Left lobe of liver (tissue), 2 donors: ENCODE measurements around the gene ANKRD55. TPM values are rescaled to one million over a fixed set of nuclear protein-coding genes. Genes with fewer than 3 reads are reported as not detected.
"Not testable (repeated sequence)": the region's sequence is repeated elsewhere in the genome, so short reads cannot be mapped to it uniquely, and the experiment has no call there.

Experiments used
- ATAC-seq: fragments of 200-7000 bp; cut with Tn5 transposase; one replicate; pipeline ENCODE4 v1.9.1; 2020; ENCODE audit warnings: mild to moderate bottlenecking, moderate library complexity
- DNase-seq: peaks from one replicate; pipeline ENCODE4 v3.0.0-alpha.2; 2020; ENCODE audit warnings: low spot score
- total RNA-seq: library from RNA; stranded (reverse); gene quantifications from one replicate; pipeline ENCODE4 v1.2.1, GENCODE V29; 2021
- donor health status: DM: no; HTN: no; CAD: no; lungs with moderate emphysema.
- donor health status: DM: no; HTN: yes; CAD: no.

The ANKRD55 gene
- total RNA-seq, 1 donor from 2014 or later, result 0.75 TPM

DNA sequence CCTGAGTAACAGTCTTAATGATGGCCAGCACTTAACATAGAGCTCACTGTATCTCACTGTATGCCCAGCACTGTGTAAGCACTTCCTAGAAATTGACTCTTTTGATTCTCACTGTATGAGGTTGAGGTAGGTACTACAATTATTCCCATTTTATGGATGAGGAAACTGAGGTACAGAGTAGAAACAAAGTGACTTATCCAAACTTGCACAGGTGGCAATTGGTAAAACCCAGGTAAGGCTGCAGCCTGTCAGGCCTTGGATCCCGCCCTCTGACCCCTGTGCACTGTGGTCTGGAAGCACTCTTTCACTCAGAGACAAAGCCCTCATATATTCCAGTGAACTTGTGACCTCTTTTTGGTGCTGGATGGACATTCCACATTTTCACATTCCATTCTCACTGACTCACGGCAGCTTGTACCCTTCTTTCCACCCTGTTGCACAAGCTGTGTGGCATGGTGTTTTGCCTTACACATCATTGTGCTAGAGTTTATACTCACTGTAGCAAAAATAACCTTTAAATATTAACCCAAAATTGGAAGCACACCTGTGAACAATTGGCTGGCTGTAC, 21.7 kb downstream of the ANKRD55 start:
- DNase-seq, result peak; percentile 71

GRCh38 chr5:56208681-56209080, 24.4 kb downstream of the ANKRD55 start:
- no peak for DNase-seq
- ATAC-seq, result no peak

More for the DNA sequence above, 21.7 kb downstream of the ANKRD55 start:
- peak; percentile 90 for ATAC-seq

- no peak for ATAC-seq
- DNase-seq, result no peak
Observed at GRCh38 chr5:56207537-56207936, 25.6 kb downstream of the ANKRD55 start.

DNA sequence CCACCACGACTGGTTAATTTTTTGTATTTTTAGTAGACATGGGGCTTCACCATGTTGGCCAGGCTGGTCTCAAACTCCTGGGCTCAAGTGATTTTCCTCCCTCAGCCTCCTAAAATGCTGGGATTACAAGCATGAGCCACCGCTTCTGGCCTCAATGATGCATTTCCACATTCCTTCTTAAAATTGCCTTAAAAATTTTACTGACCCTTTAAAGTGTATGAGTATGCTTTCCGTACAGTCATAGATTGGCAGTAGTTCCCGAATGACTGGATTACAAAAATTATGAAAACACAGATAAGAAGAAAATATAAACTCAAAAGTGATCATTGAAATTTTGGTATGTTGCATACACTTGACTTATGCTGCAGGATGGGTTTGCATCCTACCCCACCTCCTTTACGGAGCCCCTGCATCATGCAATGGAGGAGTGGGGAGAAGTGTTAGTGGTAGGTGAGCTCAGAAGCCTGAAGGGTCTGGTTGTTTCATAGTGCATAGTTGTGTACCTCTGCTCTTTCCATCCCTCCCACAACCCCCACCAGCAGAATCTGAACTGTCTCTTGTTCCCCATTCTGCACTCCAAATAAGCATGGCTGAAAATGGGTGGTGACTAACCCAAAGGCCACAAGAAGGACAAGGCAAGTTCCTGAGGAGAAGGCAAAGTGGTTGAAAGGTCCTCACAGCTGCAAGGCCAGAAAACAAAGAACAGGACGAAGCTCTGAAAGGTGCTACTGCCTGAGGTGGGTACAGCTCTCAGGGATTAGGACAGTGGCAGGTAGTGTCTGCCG, 26.8 kb downstream of the ANKRD55 start:
- ATAC-seq (no peak), DNase-seq (no peak)

DNA sequence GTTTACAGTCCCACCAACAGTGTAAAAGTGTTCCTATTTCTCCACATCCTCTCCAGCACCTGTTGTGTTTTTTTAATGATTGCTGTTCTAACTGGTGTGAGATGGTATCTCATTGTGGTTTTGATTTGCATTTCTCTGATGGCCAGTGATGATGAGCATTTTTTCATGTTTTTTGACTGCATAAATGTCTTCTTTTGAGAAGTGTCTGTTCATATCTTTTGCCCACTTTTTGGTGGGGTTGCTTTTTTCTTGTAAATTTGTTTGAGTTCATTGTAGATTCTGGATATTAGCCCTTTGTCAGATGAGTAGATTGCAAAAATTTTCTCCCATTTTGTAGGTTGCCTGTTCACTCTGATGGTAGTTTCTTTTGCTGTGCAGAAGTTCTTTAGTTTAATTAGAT, 29.2 kb downstream of the ANKRD55 start:
- ATAC-seq, DNase-seq: not testable (repeated sequence)

- no peak for DNase-seq
- peak; percentile 48 for ATAC-seq
Observed at GRCh38 chr5:56202483-56202882, 30.6 kb downstream of the ANKRD55 start.

DNA sequence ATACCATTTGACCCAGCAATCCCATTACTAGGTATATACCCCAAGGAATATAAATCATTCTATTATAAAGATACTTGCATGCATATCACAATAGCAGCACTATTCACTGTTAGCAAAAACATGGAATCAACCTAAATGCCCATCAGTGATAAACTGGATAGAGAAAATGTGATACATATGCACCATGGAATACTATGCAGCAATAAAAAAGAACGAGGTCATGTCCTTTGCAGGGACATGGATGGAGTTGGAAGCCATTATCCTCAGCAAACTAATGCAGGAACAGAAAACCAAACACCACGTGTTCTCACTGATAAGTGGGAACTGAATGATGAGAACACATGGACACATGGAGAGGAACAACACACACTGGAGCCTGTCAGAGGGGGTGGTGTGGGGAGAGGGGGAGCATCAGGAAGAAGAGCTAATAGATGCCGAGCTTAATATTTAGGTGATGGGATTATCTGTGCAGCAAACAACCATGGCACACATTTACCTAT, 31.3 kb downstream of the ANKRD55 start:
- not testable (repeated sequence) for ATAC-seq, DNase-seq

- peak; percentile 99 for ATAC-seq
- DNase-seq, result peak; percentile 82
Observed at GRCh38 chr5:56200971-56201666, 32.0 kb downstream of the ANKRD55 start.

GRCh38 chr5:56195016-56195415, 38.1 kb downstream of the ANKRD55 start:
- no peak for ATAC-seq

GRCh38 chr5:56192246-56192645, 40.9 kb downstream of the ANKRD55 start:
- DNase-seq (no peak), ATAC-seq (no peak)

More at GRCh38 chr5:56195016-56195415, 38.1 kb downstream of the ANKRD55 start:
- no peak for DNase-seq

DNA sequence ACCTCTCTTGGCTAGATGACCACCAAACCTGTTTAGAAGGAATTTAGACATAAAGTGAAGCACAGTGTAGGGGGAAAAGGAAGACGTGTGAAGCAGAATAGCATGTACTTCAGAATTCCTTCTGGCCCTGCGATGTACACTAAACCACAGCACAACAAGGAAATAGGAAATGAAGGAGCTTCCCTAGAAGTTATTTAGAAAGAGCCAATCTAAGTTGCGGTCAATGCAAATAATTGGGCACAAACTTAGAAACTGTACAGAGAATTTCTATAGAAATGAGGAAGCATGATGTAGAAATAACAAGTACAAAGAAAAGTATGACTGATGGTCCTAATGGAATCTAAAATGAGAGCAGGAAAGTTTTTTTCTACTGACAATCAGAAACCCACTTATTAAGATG, 41.5 kb downstream of the ANKRD55 start:
- DNase-seq, result no peak
- no peak for ATAC-seq

DNA sequence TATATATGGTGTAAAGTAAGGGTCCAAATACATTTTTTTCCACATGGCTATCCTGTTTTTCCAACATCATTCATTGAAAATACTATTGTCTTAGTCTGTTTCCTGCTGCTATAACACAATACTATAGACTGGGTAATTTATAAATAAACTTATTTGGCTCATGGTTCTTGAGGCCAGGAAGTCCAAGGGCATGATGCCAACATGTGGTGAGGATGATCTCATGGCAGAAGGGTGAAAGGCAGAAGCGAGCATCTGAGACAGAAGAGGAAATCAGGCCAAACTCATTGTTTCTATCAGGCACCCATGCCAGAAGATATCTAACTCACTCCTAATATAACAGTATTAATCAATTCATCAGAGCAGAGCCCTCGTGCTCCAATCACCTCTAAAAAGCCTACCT, 42.6 kb downstream of the ANKRD55 start:
- no peak for DNase-seq

GRCh38 chr5:56185768-56186311, 47.3 kb downstream of the ANKRD55 start:
- ATAC-seq (no peak), DNase-seq (no peak)

More for the DNA sequence above, 42.6 kb downstream of the ANKRD55 start:
- no peak for ATAC-seq

- DNase-seq, result no peak
- ATAC-seq, result no peak
Observed at GRCh38 chr5:56183506-56183905, 49.6 kb downstream of the ANKRD55 start.

DNA sequence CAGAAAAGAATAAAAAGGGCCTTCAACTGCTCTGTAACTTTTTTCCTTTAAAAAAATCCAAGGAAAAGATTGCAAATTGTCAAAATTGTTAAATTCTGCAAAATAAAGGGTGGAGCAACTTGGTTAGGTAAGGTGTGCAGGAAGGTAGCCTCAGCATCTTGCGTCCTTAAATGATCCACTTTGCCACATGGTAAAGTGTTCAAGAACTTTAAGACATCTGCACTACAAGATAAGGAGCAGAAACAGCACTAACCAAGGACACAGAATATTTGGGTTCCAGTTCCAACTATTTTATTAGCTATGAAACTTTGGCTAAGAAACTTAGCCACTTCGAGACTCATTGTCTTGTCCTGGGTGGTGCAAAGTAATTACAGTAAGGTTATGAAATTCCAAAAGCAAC, 53.7 kb downstream of the ANKRD55 start:
- no peak for DNase-seq
- ATAC-seq, result no peak

DNA sequence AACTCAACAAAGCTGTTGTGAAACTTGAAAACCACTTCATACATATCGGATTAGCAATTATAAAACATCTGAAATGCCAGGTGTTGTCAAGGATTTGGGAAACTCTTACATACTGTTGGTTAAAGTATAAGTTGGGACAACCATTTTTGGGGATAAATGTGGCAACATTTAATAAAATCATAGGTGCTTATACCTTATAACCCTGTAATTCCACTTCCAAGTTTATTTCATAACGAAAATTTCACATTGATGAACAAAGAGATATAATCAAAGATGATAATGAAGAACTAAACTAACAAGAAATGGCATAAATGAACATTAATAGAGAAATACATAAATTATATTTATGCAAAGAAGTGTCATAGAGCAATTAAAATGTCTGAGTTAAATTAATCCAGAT, 54.3 kb downstream of the ANKRD55 start:
- DNase-seq (no peak), ATAC-seq (no peak)

- DNase-seq, result no peak
- no peak for ATAC-seq
Observed at GRCh38 chr5:56176871-56177533, 56.1 kb downstream of the ANKRD55 start.

DNA sequence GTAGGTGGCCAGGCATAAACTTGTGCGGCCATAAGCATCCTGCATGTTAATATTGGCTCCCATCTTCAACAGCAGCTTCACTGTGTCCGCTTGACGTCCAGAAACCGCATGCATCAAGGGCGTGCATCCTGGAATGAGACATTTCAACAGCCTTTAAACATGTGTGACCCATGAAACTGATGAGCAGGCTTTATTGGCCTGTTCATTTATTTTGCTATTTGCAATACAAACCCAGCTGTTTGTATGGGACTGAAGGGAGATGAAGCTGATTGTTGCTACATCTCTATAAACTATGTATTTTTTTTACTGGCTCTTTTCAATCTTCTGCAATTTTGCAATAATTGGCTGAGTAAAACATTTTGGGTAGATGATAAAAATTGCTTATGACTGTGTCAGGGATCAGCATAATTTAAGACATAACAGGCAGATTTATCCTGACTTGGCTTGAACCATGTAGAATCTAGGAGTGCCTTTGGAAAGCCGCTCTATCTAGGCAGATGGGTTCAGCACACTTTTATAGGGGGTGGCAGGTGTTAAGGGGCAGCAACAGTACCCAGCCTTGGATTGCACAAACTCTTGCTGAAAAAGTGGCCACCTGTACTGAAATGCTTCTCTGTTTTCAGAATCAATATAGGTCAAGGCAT, 56.9 kb downstream of the ANKRD55 start:
- DNase-seq (no peak), ATAC-seq (no peak)

DNA sequence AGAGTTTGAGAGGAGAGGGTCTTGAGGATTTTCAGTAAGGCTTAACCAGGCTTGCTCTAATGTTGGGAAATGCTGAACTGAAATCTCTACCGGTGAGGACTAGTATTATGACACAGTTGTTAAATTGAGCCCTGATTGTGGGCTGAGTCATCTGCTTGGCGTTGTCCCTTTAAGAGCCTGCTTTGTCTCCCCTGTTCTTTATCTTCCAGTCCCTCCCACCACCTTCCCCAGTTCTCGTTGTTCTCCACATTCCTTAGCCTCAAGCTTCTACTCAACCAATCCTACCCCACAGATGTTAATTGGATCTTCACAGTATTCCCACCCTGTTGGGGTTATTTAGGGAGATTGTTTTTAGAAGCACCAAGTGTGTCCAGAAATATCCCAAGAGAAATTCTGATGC, 57.6 kb downstream of the ANKRD55 start:
- ATAC-seq (no peak), DNase-seq (no peak)

DNA sequence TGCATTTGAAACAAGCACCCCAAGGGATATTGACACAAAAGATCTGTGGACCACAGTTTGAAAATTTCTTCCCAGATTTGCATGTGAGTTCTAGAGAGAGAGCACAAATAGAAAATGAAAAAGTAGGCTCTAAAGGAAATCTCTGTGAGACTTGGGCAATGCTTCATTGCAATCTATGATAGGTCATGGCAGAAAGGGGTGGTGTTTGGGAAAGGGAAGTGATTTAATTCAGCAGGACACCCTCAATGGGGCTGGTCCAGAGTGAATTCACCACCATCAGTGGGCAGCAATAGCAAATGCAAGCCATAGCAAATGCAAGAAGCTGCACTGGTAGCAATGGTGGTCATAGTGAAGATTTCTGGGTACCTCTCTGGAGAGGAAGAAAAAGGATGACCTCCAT, 58.1 kb downstream of the ANKRD55 start:
- ATAC-seq (no peak), DNase-seq (no peak)
